H9 (cell line): ENCODE results near the gene NUP205. TPM values are rescaled to one million over a fixed set of nuclear protein-coding genes. Genes with fewer than 3 reads are reported as not detected.

Experiments
- DNase-seq: peaks from one replicate; pipeline ENCODE4 v3.0.0-alpha.2; 2017
- H2AFZ ChIP-seq: one replicate; pipeline ENCODE4 v1.6.1; 2013; ENCODE audit warnings: mild to moderate bottlenecking, low read length, control low read depth, moderate library complexity
- H2AK5ac ChIP-seq: 2 replicates; pipeline ENCODE4 v1.6.1; 2013; ENCODE audit warnings: low read length, control low read depth, mixed read lengths; ENCODE audit not compliant: insufficient read length
- H2BK120ac ChIP-seq: one replicate; pipeline ENCODE4 v1.6.1; 2013; ENCODE audit warnings: low read depth, mild to moderate bottlenecking, low read length, control low read depth, inconsistent platforms; ENCODE audit not compliant: poor library complexity, severe bottlenecking
- H2BK12ac ChIP-seq: 2 replicates; pipeline ENCODE4 v1.6.1; 2013; ENCODE audit warnings: low read length, control low read depth, mixed read lengths, low read depth; ENCODE audit not compliant: insufficient read length
- H2BK15ac ChIP-seq: 2 replicates; pipeline ENCODE4 v1.6.1; 2013; ENCODE audit warnings: low read depth, low read length, control low read depth
- H2BK20ac ChIP-seq: one replicate; pipeline ENCODE4 v1.6.1; 2013; ENCODE audit warnings: low read depth, mild to moderate bottlenecking, low read length, control low read depth, inconsistent platforms; ENCODE audit not compliant: poor library complexity, severe bottlenecking
- H2BK5ac ChIP-seq: 2 replicates; pipeline ENCODE4 v1.6.1; 2013; ENCODE audit warnings: low read length, control low read depth, mixed read lengths; ENCODE audit not compliant: insufficient read length
- H3K14ac ChIP-seq: 2 replicates; pipeline ENCODE4 v1.6.1; 2013; ENCODE audit warnings: low read length, control low read depth; ENCODE audit not compliant: insufficient read depth
- H3K18ac ChIP-seq: 2 replicates; pipeline ENCODE4 v1.6.1; 2013; ENCODE audit warnings: low read depth, mild to moderate bottlenecking, mixed read lengths, low read length, control low read depth; ENCODE audit not compliant: insufficient read length
- H3K23ac ChIP-seq: 2 replicates; pipeline ENCODE4 v1.6.1; 2013; ENCODE audit warnings: low read length, control low read depth, mixed read lengths, low read depth; ENCODE audit not compliant: insufficient read length
- H3K23me2 ChIP-seq: 2 replicates; pipeline ENCODE4 v1.6.1; 2013; ENCODE audit warnings: low read depth, mild to moderate bottlenecking, mixed read lengths, low read length, control low read depth; ENCODE audit not compliant: insufficient read length, poor library complexity, severe bottlenecking
- H3K27ac ChIP-seq: 2 replicates; pipeline ENCODE4 v1.5.1; 2013; ENCODE audit warnings: low read length, control low read depth, mixed read lengths, low read depth; ENCODE audit not compliant: insufficient read length
- H3K27me3 ChIP-seq: 2 replicates; pipeline ENCODE4 v1.6.1; 2013; ENCODE audit warnings: low read length, control low read depth, inconsistent platforms; ENCODE audit not compliant: insufficient read depth
- H3K4ac ChIP-seq: 2 replicates; pipeline ENCODE4 v1.6.1; 2013; ENCODE audit warnings: low read depth, mild to moderate bottlenecking, control low read depth, inconsistent platforms, low read length, moderate library complexity
- H3K4me1 ChIP-seq: 2 replicates; pipeline ENCODE4 v1.6.1; 2013; ENCODE audit warnings: low read length, control low read depth, inconsistent platforms; ENCODE audit not compliant: insufficient read depth
- H3K4me2 ChIP-seq: 2 replicates; pipeline ENCODE4 v1.6.1; 2013; ENCODE audit warnings: low read length, control low read depth, mixed read lengths; ENCODE audit not compliant: insufficient read length, insufficient read depth
- H3K56ac ChIP-seq: 2 replicates; pipeline ENCODE4 v1.6.1; 2013; ENCODE audit warnings: low read depth, mild to moderate bottlenecking, mixed read lengths, low read length, control low read depth; ENCODE audit not compliant: insufficient read length
- H3K79me1 ChIP-seq: 2 replicates; pipeline ENCODE4 v1.6.1; 2013; ENCODE audit warnings: low read depth, mild to moderate bottlenecking, moderate library complexity, low read length, control low read depth, inconsistent platforms; ENCODE audit not compliant: insufficient read depth, poor library complexity, severe bottlenecking
- H3K79me2 ChIP-seq: 2 replicates; pipeline ENCODE4 v1.6.1; 2013; ENCODE audit warnings: low read length, control low read depth, inconsistent platforms; ENCODE audit not compliant: insufficient read depth
- H3K9ac ChIP-seq: 2 replicates; pipeline ENCODE4 v1.6.1; 2013; ENCODE audit warnings: low read length, control low read depth, mixed read lengths; ENCODE audit not compliant: insufficient read length; ENCODE audit errors: extremely low read depth
- H3K9me3 ChIP-seq: one replicate; pipeline ENCODE4 v1.6.1; 2013; ENCODE audit warnings: low read depth, low read length, inconsistent platforms; ENCODE audit not compliant: control insufficient read depth
- H3T11ph ChIP-seq: one replicate; pipeline ENCODE4 v1.6.1; 2013; ENCODE audit warnings: mild to moderate bottlenecking, low read length, control low read depth, inconsistent platforms
- H4K20me1 ChIP-seq: one replicate; pipeline ENCODE4 v1.6.1; 2013; ENCODE audit not compliant: control insufficient read depth, insufficient read length, insufficient read depth
- H4K5ac ChIP-seq: 2 replicates; pipeline ENCODE4 v1.6.1; 2013; ENCODE audit warnings: low read depth, mild to moderate bottlenecking, mixed read lengths, low read length, control low read depth; ENCODE audit not compliant: insufficient read length
- H4K8ac ChIP-seq: replicated peaks from 2 replicates; pipeline ENCODE4 v1.6.1; 2013; ENCODE audit warnings: low read length, control low read depth, mixed read lengths, low read depth; ENCODE audit not compliant: insufficient read length
- H4K91ac ChIP-seq: 2 replicates; pipeline ENCODE4 v1.6.1; 2013; ENCODE audit warnings: low read depth, mild to moderate bottlenecking, moderate library complexity, mixed read lengths, low read length, control low read depth; ENCODE audit not compliant: insufficient read length
- H3K27ac Mint-ChIP-seq, 3 experiments: 2 replicates in 2 of 3; 3 replicates in 1 of 3; pipeline ENCODE4 v1.8.0; 2020 to 2021; ENCODE audit warnings: mixed read lengths in 3 of 3, mild to moderate bottlenecking in 1 of 3, moderate library complexity in 1 of 3
- H3K27me3 Mint-ChIP-seq: 2 replicates; pipeline ENCODE4 v1.8.0; 2021; ENCODE audit warnings: low read depth, mild to moderate bottlenecking, moderate library complexity, mixed read lengths
- H3K36me3 Mint-ChIP-seq, 3 experiments: 2 replicates in 2 of 3; 3 replicates in 1 of 3; pipeline ENCODE4 v1.8.0; 2020 to 2021; ENCODE audit warnings: low read depth in 3 of 3, mixed read lengths in 3 of 3; ENCODE audit not compliant: insufficient read depth in 1 of 3
- H3K4me1 Mint-ChIP-seq, 2 experiments: 2 replicates each; pipeline ENCODE4 v1.8.0; 2020; ENCODE audit warnings: mixed read lengths in 2 of 2
- H3K4me3 Mint-ChIP-seq, 2 experiments: 2 replicates in 1 of 2; 3 replicates in 1 of 2; pipeline ENCODE4 v1.8.0; 2020 to 2021; ENCODE audit warnings: mild to moderate bottlenecking in 2 of 2, mixed read lengths in 2 of 2, moderate library complexity in 1 of 2
- H3K9me3 Mint-ChIP-seq, 2 experiments: 2 replicates in 1 of 2; 3 replicates in 1 of 2; pipeline ENCODE4 v1.8.0; 2020; ENCODE audit warnings: mild to moderate bottlenecking in 2 of 2, mixed read lengths in 2 of 2, moderate library complexity in 1 of 2
- CTCF ChIP-seq: fragments of 200-600 bp; sonication (generic); conservative IDR thresholded peaks from 3 replicates; pipeline ENCODE4 v1.8.0; 2021; ENCODE audit warnings: antibody characterized with exemption, mild to moderate bottlenecking
- WGBS: extraction: QIAGEN DNeasy Blood & Tissue Kit; methylation state at CpG from one replicate; pipeline ENCODE4 v1.1.7; 2013; ENCODE audit warnings: missing lambda C conversion rate, low lambda C conversion rate, mixed read lengths; ENCODE audit not compliant: insufficient read length; ENCODE audit errors: extremely low coverage; 5-methylcytosine and 5-hydroxymethylcytosine counted together
- total RNA-seq: library from RNA; stranded (reverse); gene quantifications from 2 replicates; pipeline ENCODE4 v1.2.1, GENCODE V29; 2021

The NUP205 gene
- total RNA-seq, 1 experiment from 2014 or later = 158 TPM

- DNase-seq = no peak
- H3K27ac Mint-ChIP-seq = 0 out of 7 replicates have a peak overlapping the region, but pooled peaks of 1 of the 3 experiments have one; percentile 26
- Histone ChIP-seq H3K4ac (no peak overlapping the region), H4K20me1 (no peaks in the 10 kb centered on the region), H2BK120ac (no peak overlapping the region), H4K5ac (no peak overlapping the region), H3K23ac (no peak overlapping the region), H2AK5ac (no peak overlapping the region), H3K27me3 (no peaks in the 10 kb centered on the region), H3K56ac (no peak overlapping the region), H2BK12ac (no peak overlapping the region), H2BK20ac (no peak overlapping the region), H3K79me2 (no peaks in the 10 kb centered on the region), H3K79me1 (no peaks in the 10 kb centered on the region), H3T11ph (no peak overlapping the region), H3K23me2 (no peaks in the 10 kb centered on the region), H2BK5ac (no peak overlapping the region), H3K4me2 (no peak overlapping the region), H3K18ac (no peak overlapping the region), H4K91ac (no peak overlapping the region), H3K4me1 (no peaks in the 10 kb centered on the region), H2AFZ (no peak overlapping the region), H3K27ac (no peak overlapping the region), H3K9ac (no peak overlapping the region), H2BK15ac (no peak overlapping the region), H4K8ac (no peak overlapping the region), H3K14ac (no peak overlapping the region), H3K9me3 (no peaks in the 10 kb centered on the region)
- H3K27me3 Mint-ChIP-seq = peaks cover 3% of the 10 kb centered on the region
- WGBS = no CpG with 5 or more reads among the region's 7 CpGs
- TF ChIP-seq CTCF = no peak
- no peaks in the 10 kb centered on the region; a peak in 1 of 7 replicates for H3K36me3 Mint-ChIP-seq
- no peaks in the 10 kb centered on the region; a peak in 1 of 5 replicates for H3K9me3 Mint-ChIP-seq
- no peaks in the 10 kb centered on the region for H3K4me1 Mint-ChIP-seq
- no peak overlapping the region for H3K4me3 Mint-ChIP-seq
These were observed 7.5 kb upstream of the NUP205 start for GRCh38 chr7:135550196-135550595.
